SW480 (cell line): ENCODE measurements around the gene PLA2G2A.
"Not testable (repeated sequence)": the region's sequence is repeated elsewhere in the genome, so short reads cannot be mapped to it uniquely, and the experiment has no call there.

Experiments
- DNase-seq: peaks from one replicate; pipeline ENCODE4 v3.0.0-alpha.2; 2016; ENCODE audit warnings: low spot score

Gene PLA2G2A

DNA sequence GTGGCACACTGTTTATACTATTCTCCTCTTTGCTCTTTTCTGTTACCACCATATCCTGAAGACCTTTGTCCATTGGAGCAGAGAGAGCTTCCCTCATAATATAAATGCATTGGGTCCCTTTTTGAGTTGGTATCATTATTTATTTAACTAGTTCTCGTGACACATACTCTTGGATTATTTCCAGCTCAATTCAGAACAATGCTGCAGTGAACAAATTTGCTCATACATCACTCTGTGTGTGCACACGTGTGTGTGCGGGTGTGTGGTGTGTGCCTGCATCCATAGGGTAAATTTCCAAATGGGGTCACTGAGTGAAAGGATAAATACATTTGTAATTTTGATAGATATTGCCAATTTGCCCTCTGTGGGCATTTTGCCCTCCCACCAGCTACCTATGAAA, 5.8 kb downstream of the PLA2G2A start:
- DNase-seq: no peak

DNA sequence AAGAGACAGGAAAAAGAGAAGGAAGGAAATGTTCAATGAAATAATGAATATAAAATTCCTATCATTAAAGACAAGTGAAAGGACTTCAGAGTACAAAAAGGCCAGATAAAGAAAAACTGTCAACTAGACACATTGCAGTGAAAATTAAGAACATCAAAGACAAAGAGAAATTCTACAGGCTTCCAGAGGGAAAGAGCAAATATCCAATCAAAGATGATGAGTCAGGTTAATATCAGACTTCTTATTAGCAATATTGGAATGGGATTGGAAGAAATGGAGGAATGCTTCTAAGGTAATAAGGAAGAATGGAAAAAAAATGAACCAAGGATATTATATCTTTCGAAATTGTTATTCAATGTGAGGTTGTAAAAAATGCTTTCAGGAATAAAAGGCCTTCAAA, 7.8 kb downstream of the PLA2G2A start:
- no peak for DNase-seq

DNA sequence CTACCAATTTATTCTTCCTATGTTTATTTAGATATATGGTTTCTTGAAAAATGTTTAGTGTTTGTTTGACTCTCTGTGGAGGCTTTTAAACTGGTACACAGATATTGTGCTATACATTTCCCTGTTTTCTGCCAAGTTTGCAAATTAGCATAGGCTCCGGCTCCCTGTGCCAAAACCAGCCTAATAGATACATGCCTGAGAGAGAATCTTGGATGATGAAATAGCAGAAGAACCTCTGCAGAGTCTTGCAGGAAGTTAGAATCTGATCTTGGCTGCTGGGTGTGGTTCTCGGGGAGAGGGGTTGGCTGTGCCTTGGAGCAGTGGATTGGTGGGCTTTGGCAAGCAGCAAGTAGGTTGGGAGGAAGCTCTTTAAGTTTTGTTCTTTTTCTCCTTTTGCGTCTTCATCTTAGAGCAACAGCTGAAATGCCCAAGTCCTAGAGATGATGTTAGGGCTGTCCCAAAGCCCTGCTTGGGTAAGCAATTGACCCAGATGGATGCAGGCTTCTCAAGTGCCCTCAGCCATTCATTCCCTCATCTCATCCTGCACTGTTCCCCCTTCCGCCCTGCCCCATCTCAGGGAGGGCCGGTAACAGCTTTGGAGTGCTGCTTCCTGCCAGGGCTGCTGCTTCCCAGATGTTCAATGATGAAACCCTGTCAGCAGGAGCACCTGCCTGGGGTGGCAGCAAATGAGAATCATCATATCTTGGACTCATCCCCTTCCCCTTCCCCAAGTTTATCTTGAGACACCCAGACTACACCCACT, 9.3 kb downstream of the PLA2G2A start:
- no peak for DNase-seq

DNA sequence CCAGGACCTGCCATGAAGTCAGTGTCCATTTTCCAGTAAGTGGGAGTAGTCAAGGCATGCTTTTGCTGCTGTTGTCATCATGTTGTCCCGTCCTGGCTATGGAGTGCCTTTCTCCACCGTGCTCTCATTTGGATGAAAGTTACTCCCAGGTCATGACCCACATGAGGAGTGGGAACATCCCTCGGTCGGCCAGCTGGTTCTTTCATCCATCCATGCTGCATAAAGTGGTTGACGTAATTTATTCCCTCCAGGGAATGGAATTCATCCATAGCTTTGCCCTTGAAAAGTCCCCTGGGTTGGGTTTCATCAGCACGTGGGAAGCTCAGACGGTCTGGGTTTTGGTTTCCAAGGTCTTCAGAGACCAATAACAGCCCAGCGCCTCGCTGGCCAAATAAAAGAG, 11.6 kb downstream of the PLA2G2A start:
- DNase-seq: no peak

DNA sequence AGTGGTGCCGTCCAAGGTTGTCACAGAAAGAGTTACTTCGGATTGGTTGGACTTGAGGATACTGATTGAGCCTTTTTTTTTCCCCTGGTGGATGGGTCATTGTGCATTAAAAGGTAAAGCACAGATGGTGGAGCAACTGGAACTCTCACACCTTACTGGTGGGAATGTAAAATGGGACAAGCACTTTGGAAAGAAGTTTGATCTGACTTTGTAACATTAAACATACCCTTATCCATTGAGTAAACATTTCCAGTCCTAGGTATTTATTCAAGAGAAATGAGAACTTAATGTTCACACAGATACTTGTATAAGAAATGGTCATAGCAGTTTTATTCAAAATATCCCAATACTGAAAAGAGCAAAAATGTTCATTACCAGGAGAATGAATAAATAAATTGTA, 14.9 kb downstream of the PLA2G2A start:
- no peak for DNase-seq

DNA sequence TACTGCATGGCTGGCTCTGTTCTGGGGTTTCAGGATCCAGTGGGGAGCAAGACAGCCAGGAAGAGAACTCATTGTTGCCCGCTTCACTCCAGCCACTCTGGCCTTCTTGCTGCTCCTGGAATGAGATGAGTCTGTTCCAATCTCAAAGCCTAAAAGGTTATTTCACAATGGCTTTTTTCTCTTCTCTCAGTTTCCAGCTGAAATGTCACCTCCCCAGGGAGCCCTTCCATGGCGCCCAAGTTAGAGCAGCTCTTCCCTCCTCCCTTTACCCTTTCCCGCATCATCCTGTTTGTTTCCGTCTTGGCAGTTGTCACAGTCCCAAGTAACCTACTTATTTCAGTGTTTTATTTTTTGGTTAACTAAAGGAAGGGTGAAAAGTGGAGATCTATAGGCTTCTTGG, 15.8 kb downstream of the PLA2G2A start:
- DNase-seq: no peak

DNA sequence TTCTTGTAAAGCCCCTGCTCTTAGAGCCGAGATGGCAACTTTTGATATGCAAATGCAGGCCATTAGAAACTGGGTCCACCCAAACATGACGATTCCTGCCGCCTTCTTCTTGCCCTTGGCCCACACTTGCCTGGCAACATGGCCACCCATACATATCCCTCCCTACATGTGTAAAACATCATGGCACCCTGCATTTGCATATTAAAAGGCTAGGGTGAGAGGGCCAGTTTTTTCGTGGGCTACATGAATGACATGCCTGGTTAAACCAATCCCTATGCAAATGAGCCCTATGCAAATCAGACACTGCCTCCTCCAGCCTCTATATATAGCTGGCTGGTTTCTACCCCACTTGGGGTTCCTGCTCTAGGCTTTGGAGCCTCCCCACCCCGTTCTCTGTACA, 18.8 kb downstream of the PLA2G2A start:
- no peak for DNase-seq

DNA sequence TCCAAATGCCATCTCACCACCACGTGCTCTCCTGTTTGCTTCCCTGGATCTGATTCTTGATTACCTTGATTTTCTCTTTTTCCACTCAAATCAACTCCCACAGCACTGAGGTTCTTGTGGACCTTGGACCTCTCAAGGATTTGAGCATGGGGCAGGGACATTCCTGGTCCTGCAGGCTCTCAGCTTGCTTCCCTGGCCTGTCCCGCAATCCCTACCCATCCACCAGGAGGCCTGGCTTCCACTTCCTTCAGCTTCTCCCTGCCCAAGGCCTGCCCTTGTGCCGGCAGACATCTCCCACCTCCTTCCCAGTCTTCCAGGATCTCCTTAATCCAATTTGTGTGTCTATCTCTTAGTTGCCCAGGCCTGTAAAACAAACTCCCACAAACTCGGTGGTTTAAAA, 21.6 kb downstream of the PLA2G2A start:
- no peak for DNase-seq

DNA sequence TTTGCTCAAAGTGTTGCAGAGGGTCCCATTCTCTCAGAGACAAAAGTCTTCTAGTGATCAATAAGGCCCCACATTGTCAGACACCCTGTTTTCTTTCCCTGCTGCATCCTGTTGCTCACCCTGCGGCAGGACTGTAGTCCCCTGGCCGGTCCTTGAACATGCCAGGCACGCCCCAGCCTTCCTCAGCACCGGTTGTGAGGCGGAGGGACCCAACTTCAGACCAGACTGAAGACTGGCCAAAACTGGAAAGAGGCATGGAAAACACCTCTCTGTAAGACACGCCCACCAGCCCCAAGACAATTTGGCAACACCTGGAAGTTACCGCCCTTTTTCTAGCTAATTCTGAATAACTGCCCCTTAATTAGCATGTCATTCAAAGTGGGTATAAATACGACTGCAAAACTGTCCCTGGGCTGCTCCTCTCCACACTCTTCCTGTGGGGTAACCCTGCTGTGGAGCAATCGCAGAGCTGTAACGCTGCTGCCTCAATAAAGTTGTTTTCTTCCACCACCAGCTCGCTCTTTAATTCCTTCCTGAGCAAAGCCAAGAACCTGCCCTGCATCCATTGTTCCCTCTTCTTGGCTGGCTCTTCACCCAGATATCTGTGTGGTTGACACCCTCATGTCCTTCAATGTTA, 23.8 kb downstream of the PLA2G2A start:
- DNase-seq: no peak

DNA sequence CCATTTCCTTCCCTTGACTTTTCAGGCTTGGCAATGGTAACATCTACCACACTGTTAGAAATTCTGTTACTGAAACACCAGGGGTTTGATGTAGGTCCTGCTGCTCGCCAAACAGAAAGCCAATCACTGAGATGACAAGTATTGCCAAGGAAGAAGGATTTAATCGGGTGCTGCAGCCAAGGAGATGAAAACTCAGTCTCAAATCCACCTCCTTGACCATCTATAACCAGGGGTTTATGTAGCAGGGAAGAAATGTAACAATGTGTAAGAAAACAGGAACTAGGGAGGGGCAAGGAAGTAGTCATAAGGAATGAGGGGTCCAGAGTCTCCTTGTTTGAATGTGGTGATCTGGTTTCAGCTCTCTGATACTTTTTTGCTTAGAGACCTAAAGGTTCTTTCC, 25.4 kb downstream of the PLA2G2A start:
- no peak for DNase-seq

DNA sequence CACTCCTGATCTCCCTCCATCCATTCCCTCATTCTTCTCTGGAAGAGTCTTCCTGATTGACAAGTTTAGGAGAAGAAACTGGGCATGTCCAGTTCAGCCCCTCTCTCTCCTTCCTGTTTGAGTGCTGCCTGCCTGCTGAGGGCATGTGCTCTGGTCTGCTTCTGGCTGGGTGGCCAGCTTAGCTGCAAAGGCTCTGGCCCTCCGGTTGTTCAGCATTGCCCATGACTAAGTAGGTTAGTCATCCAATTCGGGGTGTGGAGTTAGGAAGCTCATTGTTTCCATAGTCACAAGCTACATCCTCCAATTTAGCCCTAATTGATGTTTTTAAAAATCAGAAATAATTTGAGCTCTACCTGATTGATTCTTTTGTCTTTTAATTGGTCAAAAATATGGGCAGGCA, 30.4 kb downstream of the PLA2G2A start:
- peak; percentile 79 for DNase-seq

DNA sequence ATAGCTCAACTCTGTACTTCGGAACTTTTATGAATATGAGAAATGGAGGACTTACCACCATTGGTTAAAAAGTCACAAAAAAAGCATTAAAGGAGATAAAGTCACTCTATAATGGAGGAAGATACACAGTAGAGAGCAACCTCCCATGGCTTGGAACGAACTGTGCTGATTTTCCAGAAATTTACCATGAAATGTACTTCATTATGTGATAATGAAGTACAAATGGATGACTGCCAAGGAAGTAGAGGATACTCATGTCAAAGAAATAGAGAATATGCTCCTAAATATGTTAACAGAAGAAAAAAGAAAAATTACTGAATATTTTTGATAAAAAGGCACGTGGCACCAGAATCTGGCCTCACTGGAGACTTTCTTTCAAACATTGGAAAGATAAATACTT, 32.4 kb downstream of the PLA2G2A start:
- DNase-seq: no peak

DNA sequence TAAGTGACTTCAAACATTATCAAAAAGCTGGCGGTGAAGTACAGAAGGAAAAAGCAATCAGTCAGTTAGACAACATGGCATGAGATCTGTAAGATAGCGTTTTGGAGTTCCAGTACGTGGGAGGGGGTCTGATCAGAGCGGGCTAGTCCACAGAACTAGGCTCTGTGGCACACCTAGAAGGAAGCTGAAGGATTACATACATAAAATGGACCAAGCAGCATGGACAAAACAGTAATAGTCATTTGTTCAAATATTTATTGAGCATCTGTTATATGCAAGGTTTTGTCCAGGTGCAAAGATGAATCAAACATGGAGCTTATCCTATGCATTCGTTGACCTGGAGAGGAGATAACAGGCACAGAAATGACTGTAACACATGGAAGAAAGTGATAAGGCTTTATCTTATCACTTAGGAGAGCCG, 33.1 kb downstream of the PLA2G2A start:
- DNase-seq: no peak

DNA sequence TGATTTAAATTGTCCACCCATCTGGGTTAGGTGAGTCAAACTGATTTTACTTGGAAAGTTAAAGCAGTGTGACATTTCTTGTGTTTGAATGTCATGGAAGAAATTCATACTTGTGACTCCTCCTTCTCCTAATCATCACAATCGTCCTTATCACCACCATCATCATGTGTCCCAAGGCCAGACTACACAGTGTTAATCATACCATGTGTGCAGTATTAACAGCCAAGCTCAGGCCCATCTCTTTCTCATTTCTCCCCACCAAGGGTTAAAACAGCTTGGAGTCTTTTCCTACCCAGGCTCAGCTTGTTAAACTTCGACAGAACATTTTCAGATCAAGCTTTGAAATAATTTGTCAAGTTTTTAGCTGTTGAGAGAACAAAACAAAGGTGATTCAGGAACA, 33.5 kb downstream of the PLA2G2A start:
- no peak for DNase-seq

DNA sequence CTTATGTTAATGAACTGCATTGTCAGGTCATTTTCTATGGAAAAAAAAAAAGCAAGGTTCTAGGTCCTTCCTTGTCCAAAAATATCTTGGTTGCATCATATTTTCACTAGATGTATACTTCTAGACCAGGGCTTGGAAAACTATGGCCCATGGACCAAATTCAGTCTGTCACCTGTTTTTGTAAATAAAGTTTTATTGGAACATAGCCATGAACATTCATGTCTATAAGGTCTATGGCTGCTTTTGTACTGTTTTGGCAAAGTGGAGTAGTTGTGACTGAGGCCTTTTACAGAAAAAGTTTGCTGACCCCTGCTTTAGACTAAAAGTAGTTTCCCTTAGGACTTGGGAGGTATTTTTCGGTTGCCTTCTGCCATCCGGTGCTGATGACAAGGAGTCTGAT, 36.8 kb downstream of the PLA2G2A start:
- no peak for DNase-seq

DNA sequence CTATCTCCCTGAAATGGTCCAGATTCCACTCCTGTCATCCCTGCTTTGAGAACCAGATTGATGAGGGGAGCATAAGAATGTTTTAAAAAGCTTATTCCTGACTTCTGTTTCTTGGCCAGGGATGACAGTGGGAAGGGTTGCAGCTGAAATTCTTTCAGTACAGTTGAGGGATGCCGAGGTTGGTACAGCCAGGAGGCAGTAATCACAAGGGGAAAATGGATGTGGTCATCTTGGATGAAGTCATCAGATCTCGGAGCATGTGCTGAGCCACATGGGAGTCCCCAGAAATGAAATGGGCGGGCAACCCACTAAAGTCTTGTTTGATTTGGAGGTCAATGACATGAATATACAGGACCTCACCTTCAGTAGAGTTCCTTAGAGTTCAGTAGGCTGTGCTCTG, 37.3 kb downstream of the PLA2G2A start:
- no peak for DNase-seq

DNA sequence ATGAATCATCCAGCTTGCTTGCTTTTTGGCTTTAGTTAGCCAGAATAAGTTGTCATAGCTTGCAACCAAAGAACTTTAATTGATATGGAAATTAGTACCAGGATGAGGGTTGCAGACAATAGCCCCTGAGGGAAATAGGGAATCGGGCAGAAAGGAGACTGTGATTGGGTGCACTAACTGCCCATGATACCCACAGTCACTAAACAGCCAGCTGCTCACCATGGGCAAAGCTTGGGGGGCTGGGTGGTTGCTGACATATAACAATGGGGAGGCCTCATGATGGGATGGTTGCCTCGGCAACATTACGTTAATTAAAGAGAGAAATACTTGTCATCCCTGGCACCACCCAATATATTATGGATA, 38.2 kb downstream of the PLA2G2A start:
- no peak for DNase-seq

DNA sequence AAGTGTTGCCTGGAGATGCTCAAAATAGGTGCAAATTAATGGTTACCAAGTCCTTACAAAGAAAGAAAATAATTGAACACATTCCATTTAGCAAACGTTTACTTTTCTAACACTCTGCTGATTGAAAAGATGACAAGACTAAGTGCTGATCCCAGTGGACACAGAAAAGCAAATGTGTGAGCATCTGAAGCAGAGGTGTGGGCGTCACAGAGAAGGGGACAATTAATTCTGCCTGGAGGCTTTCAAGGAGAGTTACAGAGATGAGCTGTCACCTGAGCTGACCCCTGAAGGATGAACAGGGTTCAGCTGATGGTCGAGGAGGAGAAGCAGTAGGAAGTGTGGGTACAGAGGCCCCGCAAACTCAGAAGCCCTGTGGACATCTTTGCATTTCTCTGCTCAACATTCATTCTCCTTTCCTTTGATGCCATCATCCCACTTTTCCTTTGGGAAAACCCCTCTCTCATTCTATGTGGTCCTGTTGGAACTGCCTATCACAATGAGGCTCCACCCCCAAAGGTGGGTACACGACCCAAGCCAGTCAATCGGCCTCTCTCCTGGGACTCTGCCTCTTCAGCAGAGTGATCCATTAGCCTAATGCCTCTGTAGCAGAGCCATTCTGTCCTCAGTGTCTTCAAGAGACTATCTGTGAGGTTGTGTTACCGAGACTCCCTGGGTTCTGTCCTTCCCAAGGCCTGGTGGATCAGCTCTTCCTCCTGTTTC, 38.8 kb downstream of the PLA2G2A start:
- DNase-seq: no peak

DNA sequence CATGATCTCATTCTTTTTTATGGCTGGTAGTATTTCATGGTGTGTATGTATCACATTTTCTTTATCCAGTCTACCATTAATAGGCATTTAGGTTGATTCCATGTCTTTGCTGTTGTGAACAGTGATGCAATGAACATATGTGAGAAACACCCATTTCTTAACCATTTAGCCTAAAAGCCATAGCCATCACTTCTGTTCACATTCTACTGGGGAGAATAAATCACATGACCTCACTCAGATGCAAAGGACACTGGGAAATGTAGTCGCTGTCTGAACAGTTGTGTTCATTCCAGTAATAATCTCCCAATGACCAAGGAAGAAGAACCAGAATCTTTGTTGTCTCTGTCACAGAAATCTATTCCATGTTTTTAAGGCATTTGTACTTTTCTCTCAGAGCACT, 40.9 kb downstream of the PLA2G2A start:
- no peak for DNase-seq

DNA sequence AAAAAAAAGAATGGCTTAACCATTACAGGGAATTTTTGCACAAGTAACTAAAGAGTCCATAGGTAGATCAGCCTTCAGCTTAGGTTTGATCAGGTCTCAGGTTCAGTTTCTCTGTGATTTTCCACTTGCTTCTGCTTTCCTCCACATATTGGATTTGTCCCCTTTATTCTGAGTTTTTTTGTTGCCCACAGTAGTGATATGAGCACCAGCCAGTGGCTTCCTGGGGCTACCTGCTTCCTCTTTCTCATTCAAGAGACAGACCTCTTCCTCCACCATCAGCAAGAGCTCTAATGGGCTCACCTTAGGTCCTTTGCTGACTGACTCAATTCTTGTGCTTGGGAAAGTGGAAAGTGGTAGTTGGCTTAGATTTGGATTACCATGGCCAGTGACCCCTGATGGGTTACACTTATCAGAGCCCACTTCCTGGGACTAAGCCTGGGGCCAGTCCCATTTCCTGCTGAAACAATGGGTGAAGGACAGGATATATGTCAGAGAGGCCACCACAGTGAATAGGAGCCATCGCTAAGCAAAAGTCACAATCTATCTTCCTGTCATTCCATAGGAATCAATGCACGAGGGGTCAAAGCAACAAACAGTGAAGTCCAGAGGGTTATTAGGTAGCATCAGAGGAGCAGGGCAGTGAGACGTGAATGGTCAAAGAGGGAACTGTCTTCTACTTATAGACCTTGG, 43.2 kb downstream of the PLA2G2A start:
- DNase-seq: no peak

DNA sequence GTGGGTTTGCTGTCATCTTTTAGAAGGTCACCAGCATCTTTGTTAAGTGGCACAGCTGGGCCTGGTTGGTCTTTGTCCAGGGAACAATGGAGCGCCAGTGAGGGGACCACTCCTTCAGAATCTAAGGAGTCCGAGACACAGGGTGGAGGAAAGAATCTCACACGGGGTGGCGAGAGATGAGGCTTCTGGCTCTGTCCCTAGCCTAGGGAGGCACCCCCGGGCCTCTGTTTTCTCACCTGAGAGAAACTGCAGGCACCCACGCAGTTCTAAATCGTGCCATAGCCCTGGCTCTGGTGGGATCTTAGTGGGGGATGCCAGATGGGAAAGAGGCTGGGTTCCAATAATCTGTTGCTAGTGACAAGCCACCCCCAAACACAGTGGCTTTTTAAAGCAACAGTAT, 45.1 kb downstream of the PLA2G2A start:
- DNase-seq: no peak

DNA sequence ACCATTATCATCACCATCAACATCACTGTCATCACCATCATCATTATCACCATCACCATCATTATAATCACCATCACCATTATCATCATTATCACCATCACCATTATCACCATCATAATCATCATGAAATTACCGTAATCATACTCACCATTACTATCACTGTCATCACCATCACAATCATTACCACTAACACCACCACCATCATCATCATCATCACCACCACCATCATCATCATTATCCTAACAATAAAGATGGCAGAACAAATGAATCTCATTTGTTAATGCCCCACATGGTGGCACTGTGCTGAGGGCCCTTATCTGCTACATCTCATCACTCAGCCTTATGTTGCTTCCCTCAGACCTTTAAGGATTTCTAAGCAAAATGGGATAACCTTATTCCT, 46.6 kb downstream of the PLA2G2A start:
- DNase-seq: no peak

DNA sequence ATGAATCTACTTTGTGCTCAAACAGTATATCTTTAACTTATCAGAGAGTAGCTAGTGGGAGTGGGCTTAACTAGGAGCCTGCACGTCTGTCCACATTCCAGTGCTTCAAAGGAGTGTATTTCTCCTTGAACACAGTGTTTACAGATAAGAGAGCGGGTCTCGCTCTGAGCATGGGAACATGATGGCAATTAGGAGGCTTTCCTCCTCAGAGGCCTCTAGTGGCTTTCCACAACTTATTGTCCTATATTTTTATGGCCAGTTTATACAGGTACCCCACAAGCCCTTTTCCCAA, 52.3 kb downstream of the PLA2G2A start:
- DNase-seq: not testable (repeated sequence)
